Amygdala (tissue), 56 donors: ENCODE measurements around the gene KIF25.

Source experiments
- DNase-seq, 56 donors: peaks; one replicate each; lab custom pipeline; 2025; lab: John Stamatoyannopoulos, UW

Gene KIF25

DNA sequence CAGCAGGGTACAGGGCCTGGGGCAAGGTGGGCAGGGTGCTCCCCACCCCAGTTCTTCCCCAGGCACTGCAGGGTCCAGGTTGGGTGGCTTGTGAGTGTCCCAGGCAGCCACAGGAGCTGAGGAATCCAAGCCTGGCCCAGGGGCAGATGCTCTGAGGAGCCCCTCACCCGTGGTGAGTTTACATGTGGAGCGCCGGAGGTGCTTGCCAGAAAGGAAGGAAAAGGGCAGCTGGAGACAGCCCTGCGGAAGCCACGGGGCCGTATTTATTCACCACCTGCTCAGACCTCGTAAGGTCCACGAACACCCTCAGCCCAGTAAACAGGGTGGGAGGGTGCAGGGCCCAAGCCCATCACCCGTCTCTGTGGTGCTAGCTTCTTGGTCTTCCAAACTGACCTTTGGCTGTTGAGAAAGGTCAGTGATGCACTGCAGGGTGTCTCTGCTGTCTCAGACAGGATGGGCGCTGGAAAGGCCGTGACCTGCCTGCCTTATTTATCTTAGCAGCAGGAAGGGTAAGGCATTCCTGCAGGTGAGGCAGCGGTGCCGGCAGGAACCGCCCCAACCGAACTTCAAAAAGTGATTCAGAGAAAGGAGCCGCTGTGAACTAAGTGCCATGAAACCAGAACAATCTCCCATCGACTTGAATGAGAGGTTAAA, 85.5 kb downstream of the KIF25 start:
- no peak for DNase-seq

DNA sequence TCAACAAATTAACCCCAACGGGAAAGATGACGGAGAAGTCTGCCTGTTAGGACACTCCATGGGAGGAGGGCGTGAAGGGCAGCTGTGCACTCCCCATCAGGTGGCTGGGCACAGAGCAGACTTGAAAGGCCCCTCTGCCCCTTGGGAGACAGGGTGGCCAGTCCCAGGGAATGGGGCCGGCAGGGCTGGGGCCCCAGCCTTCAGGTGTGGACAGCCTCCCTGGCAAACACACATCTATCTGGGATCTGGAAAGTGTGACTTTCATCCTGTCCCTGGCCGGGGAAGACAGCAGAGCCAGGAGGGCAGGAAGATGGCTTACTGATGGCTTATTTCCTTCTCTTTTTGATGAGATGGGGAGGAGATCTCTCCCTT, 86.0 kb downstream of the KIF25 start:
- DNase-seq, result no peak

DNA sequence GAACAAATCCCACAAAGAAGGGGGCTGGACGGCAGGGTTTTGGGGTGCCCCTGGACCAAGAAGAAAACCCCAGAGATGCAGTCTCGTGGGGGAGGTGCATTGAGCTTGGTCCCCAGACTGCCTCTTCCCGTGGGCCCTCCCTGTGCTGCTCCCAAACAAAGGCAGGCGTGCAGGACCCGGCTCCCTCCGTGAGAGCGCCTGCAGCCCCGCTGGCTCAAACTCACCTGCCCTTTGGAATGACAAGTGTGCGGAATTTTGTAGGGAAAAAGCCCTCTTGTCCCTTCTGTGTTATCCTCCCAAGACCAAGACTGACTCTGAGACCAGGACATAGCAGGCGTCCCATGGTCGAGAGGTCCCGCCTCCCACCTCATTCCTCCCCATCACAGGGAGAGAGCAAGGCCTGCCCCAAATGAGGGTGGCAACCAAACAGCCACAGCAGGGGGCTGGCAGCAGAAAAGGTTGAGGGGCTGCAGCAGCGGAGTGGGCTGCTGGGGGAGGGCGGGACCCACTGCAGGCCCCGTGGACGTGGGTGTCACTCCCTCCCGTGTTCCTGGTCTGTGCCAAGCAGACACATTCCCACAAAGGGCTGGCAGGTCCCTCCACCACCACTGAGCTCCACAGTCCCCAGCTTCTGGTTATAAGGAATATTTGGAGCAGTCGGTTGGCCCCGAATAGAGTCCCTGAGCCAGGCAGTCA, 87.1 kb downstream of the KIF25 start:
- DNase-seq, result no peak

DNA sequence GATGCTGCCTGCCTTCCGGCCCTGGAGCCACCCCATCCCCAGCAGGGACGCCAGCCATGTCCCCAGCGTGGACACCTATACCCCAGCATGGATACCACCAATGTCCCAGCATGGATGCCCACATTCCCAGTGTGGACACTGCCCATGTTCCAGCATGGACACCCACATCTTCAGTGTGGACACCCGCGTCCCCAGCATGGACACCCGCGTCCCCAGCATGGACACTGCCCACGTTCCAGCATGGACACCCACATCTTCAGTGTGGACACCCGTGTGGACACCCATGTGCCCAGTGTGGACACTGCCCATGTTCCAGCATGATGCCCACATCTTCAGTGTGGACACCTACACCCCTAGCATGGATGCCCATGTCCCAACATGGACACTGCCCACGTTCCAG, 88.6 kb downstream of the KIF25 start:
- no peak for DNase-seq

DNA sequence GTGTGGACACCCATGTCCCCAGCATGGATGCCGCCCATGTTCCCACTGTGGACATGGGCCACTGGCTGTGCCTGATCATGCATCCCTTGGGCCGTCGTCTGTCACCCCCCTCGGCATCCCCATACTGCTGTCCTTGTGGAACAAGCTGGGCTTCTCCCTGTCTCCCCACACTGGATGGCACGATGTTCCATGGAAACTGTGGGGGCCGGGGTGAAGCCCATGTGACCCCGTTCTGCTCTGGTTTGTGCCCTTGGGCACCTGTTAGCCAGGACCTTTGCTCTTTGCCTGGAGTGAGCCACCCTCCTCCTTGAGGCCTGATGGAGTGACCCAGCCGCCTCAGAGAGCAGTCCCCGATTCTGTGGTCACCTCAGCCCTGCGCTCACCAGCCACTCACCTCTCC, 89.1 kb downstream of the KIF25 start:
- DNase-seq, result no peak

DNA sequence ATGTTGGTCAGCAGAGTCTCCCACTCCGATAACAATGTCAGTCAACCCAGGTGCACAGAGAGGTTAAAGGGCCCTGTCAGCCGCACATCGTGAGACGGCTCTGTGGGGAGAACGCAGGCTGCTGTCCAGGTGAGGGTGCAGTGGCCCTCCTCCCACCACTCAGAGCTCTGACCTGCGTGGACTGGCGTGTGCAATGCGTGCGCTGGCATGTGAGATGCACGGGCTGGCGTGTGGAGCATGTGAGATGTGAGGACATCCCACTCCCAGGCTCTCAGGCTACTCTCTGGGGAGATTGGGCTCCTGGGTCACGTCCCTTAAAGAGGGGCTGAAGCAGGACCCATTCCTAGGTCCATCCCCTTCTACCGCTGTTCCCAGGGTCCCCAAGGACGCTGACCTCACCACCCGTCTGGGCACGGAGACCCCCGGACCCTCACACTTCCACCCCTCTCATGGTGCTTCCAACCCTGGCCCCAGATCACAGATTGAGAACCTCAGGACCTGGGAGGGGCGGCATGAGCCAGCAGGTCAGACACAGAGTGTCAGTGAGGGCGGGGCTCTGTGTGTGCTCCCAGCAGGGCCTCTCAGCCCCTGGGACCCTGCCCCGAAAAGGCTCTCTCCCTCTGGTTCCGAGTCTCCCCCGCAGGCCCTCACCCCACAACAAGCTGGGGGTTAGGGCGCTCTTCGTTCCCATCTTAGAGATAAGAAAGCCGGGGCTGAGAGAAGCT, 90.1 kb downstream of the KIF25 start:
- DNase-seq, result no peak

DNA sequence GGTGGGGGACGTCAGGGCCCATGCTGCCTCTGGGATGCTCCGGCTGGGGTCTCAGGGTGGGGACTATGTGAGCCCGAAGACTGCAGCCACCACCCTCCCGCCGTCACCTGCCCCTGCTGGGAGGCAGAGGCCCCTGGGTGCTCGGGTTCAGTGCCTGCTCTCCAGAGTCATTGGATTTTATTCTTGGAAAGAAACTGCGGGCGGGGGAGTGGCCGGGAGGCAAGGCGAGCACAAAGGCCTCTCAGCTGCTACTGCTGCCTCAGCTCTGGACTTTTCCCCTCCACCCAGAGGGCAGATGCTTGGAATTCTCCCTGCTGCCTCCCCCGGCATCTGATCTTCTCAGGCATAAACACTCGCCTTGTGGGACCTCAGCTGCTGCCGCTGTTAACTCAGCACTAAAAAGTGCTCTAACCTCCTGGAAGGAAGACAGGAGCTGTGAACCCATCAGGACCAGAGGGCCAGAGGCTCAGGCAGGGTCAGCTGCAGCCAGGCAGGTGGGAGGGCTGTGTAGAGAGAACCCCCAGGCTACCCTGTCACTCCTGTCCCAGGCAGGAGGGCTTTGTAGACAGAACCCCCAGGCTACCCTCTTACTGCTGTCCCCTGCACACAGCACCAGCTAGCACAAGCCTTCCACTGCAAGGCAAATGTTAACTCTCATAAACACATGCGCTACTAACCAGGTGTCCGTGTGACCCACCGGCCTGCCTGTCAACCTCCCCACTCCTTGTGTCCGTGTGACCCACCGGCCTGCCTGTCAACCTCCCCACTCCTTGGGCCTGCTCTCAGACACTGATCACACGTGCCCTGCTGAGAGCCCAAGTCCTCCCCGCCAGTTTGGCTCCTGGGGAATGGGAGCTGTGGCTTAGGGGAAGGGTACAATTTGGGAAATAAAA, 90.9 kb downstream of the KIF25 start:
- DNase-seq, result peak in 2 of 56 donors; percentile 10 to 11

DNA sequence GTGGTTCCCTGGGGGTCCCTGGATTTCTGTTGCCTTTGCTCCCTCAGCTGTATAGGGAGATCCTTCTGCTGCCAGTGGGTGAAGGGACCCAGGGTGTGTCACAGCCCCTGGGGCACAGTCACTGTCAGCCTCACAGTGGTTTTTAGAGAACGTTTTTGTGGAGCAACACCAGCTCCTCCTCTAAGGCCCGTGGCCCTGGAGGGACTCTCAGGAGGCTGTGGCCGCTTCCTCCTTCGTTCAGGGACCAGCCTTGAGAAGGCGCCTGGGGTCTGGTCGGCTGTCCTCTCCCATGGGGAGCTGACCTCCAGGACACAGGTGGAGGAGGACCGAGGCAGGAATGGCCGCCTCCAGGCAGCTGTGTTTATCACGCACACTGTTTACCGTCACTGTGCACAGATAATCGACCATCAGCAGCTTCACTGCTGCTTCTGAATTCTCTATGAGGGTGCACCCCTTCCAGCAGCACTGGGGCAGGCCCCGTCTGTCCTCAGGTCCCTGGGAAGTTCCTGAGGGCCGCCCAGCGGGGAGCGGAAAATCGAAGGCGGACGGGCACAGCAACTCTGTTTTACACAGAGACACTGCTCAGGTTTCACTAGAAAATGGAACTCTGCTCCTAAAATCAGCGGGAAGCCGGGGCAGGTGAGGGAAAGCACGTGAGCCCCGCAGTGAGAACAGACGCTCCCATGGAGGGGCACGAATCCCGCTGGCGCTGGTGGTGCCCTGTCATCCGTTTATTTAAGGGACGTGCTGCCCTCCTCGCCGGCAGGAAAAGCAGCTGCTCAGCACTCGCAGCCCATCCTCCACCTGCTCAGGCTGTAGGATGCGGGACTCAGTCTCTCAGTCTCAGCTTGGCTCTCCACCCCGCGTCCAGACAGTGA, 92.0 kb downstream of the KIF25 start:
- DNase-seq, result no peak

DNA sequence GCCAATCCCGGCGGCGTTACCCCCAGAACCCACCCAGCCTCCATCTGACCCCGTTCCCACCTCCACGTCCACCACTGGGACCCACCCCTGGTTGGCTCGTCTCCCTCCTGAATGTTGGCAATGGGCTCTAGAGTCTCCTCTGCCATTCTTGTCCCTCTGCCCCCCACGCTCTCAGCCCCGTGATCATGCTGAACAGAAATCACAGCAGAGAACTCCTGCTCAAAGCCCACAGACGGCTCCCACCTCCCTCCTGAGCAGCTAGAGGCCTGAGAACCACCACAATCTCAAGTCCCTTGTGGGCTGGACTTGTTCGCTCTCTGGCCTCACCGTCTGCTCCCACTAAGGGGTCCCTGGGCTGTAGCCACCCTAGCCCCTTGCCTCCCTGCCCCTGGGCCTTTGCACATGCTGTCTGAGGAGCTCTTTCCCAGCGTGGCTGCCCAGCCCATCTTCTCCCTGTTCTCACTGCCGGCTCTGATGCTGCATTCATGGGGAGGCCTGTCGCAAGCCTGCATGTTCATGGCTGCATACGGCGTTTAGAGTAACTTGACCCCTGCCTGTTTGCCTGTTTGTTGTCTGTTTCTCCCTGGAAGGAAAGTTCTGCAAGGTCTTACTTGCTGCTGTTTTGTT, 92.7 kb downstream of the KIF25 start:
- no peak for DNase-seq

DNA sequence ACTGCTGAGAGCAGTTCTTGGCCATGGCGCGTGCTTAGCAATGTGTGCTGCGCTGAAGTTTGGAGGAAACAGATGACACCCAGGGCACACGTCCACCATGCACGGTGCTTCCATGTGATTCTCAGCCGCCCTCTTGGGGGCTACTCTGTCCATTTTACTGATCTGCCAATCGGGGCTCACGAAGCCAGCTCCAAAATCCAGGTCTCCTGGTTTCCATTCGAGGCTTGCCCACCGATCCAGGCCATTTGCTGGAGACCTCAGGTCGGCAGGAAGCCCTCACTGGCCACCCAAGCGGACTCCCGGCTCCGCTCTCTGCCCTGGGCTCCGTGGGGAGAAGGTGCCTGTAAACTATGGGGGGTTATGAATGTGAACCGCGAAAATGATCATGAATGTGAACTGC, 93.2 kb downstream of the KIF25 start:
- no peak for DNase-seq

DNA sequence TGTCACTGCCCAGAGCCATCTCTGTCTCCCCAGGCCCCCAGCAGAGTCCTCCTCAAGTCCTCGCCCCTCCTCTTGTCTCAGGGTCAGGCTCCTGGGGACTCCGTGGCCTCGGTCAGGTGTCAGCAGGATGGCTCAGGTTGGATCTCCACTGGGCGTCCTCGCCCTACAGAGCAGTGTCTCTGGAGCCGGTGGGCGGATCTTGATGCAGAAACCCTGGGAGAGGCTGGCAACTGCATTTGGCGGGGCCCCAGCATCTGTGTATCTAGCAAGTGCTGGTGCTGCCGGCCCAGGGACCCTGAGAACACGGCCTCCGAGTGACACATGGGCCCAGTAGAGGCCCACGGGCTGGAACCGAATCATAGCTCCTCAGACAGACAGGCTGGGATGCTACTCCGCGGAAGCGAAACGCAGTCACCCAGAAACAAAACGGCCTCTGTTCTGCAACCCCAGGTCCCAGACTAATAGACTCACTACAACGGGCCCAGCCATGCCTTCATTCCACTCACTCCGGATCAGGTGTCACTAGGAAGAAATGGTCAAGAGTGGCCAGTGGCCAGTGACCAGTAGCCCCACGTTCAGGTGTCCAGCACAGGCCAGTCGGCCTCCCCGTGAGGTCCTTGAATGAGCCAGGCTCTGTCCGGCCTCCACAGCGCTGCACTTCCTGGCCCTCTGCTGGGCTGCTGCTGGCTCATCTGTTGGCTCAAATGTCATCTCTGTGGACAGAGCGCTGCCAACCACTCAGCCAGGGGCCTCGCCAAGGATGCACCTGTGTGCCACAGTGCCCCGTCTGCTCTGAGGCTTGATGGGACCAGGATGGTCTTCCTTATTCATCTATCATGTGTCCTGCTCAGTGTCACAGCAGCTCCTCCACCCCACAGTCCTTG, 94.2 kb downstream of the KIF25 start:
- DNase-seq, result no peak

DNA sequence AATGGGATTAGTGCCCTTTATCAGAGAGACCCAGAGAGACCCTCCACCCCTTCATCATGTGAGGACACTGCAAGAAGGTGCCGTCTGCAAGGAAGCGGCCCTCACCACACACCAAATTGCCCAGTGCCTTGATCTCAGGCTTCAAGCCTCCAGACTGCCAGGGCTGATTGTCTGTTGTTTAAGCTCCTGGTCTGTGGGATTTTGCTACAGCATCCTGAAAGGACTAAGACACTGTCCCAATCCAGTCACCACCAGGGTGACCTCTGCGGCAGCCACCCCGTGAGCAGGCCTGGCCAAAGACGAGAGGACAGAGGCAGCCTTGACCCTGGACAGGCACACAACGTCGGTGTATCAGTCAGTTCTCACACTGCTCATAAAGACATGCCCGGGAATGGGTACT, 95.1 kb downstream of the KIF25 start:
- no peak for DNase-seq

DNA sequence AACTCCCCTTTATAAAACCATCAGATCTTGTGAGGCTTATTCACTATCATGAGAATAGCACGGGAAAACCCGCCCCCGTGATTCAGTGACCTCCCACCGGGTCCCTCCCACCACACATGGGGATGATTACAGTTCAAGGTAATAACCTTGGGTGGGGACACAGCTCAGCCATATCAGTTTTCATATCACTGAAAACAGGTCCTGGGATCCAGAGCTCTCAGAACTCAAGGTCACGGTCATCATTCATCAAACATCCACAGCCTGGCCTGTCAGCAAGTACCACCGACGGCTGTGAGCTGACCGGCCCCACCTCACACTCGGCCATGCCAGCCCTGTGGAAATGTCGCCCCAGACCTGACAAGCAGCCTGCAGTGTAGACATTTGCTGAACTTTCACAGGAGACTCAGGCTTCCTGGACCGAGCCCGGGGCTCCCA, 95.6 kb downstream of the KIF25 start:
- no peak for DNase-seq

DNA sequence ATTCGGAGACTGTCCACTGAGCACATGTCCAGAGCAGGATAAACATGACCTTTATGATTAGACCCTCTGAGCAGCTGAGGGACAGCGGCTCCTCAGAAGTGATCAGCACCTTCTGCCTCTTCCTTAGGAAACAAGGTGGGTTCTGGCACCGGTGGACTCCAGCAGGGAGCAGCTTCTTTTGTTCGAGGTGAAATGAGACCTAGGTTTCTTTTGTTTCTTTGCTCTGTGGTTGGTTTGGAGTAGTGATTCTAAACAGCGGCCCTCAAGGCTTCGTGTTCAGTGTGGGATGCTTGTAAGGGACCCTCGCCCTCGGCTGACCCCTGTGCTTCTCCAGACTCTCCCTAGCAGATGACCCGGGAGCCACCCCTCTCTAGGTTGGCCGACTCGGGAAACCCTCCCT, 96.2 kb downstream of the KIF25 start:
- no peak for DNase-seq
